Panc1 (cell line): ENCODE results near the gene CABP4. TPM values are rescaled to one million over a fixed set of nuclear protein-coding genes. Genes with fewer than 3 reads are reported as not detected.
A peak's percentile ranks its signal among the peaks of the same experiment; 100 is the strongest.

Experiments
- ATAC-seq: fragments of 200-7000 bp; cut with Tn5 transposase; 2 replicates; pipeline ENCODE4 v1.9.1; 2020; ENCODE audit warnings: mild to moderate bottlenecking, moderate library complexity
- BruUV-seq: library from RNA; stranded (reverse); fragments of 400-500 nt; replicated peaks from 2 replicates; lab custom pipeline; 2021; lab: Mats Ljungman, UMichigan
- CTCF ChIA-PET: fragments of 300-600 bp; sonication (Branson Sonifier 250); formaldehyde crosslinking; loops from one replicate; lab custom pipeline; 2022; ENCODE audit warnings: antibody characterized with exemption; lab: Charles Lee
- POLR2A ChIA-PET: fragments of 300-600 bp; sonication (Branson Sonifier 250); formaldehyde crosslinking; loops from one replicate; lab custom pipeline; 2022; ENCODE audit warnings: antibody characterized with exemption; lab: Charles Lee
- DNase-seq: peaks from one replicate; pipeline ENCODE4 v3.0.0-alpha.2; 2010; ENCODE audit warnings: low read depth, low spot score
- H3K27ac ChIP-seq: 2 replicates; pipeline ENCODE4 v1.5.1; 2011; ENCODE audit warnings: mild to moderate bottlenecking, low read length, inconsistent platforms
- H3K27me3 ChIP-seq: fragments of 200-500 bp; sonication (Bioruptor generic); 2 replicates; pipeline ENCODE4 v1.6.0; 2014; ENCODE audit warnings: low read length, inconsistent platforms; ENCODE audit not compliant: control insufficient read depth, insufficient read depth
- H3K36me3 ChIP-seq: fragments of 200-500 bp; sonication (Bioruptor generic); 2 replicates; pipeline ENCODE4 v1.5.1; 2014; ENCODE audit warnings: inconsistent platforms, mild to moderate bottlenecking, low read length, moderate library complexity; ENCODE audit not compliant: control insufficient read depth, insufficient read depth
- H3K4me1 ChIP-seq: 2 replicates; pipeline ENCODE4 v1.5.1; 2011; ENCODE audit warnings: inconsistent platforms, mild to moderate bottlenecking, low read length, moderate library complexity; ENCODE audit not compliant: control insufficient read depth, insufficient read depth
- H3K4me3 ChIP-seq, 2 experiments: 2 replicates each; pipeline ENCODE4 v1.5.1; 2011 to 2012; ENCODE audit warnings: low read depth in 2 of 2, low read length in 2 of 2, mild to moderate bottlenecking in 2 of 2, inconsistent platforms in 1 of 2, moderate library complexity in 1 of 2
- H3K9me3 ChIP-seq: fragments of 200-500 bp; sonication (Bioruptor generic); 2 replicates; pipeline ENCODE4 v1.5.1; 2014; ENCODE audit warnings: low read depth, mild to moderate bottlenecking, inconsistent platforms, low read length, moderate library complexity; ENCODE audit not compliant: control insufficient read depth, insufficient read depth
- CTCF ChIP-seq: fragments of 450-650 bp; IDR thresholded peaks from 2 replicates; pipeline ENCODE4 v1.5.1; 2017; ENCODE audit warnings: mild to moderate bottlenecking
- POLR2AphosphoS5 ChIP-seq: IDR thresholded peaks from 2 replicates; pipeline ENCODE4 v1.6.1; 2012; ENCODE audit warnings: mild to moderate bottlenecking, low read depth, low read length, moderate library complexity
- REST ChIP-seq, 2 experiments: IDR thresholded peaks; 2 replicates each; pipeline ENCODE4 v1.6.1; 2011 to 2012; ENCODE audit warnings: low read depth in 2 of 2, control low read depth in 1 of 2, low read length in 1 of 2, mild to moderate bottlenecking in 1 of 2, moderate library complexity in 1 of 2; ENCODE audit not compliant: insufficient read depth in 1 of 2
- SIN3A ChIP-seq: IDR thresholded peaks from 2 replicates; pipeline ENCODE4 v1.6.1; 2012; ENCODE audit warnings: low read depth, mild to moderate bottlenecking, low read length, moderate library complexity, borderline replicate concordance; ENCODE audit not compliant: insufficient read depth
- TCF7L2 ChIP-seq: IDR thresholded peaks from 2 replicates; pipeline ENCODE4 v1.6.1; 2011; ENCODE audit warnings: mild to moderate bottlenecking, low read depth, low read length, inconsistent platforms
- in situ Hi-C: cut with HindIII; loops from 2 replicates; pipeline ENCODE4 v1.10.0; 2016; ENCODE audit warnings: low sequenced_read_pairs, low pct_unique_long_range_greater_than_20kb
- intact Hi-C: fragments of 100-400 bp; cut with micrococcal nuclease; formaldehyde crosslinking; loops from one replicate; pipeline ENCODE4 v1.10.0; 2022; ENCODE audit not compliant: unreplicated experiment
- total RNA-seq: library from RNA; stranded (reverse); gene quantifications from one replicate; pipeline ENCODE4 v1.2.1, GENCODE V29; 2021; ENCODE audit not compliant: unreplicated experiment

CABP4 gene
- total RNA-seq, 1 experiment from 2014 or later: not detected

GRCh38 chr11:67466367-67466766 is 11.2 kb downstream of the CABP4 start:
- no peak overlapping the region for H3K4me3 ChIP-seq
- POLR2A ChIA-PET: no interaction called here
- in situ Hi-C loops (no loop called here), intact Hi-C loops (no loop called here)
- H3K4me1 ChIP-seq: peaks cover 43% of the 10 kb centered on the region
- no TSS peak for BruUV-seq
- H3K36me3 ChIP-seq: peaks cover 2% of the 10 kb centered on the region; the same call in 1 of the 2 replicates
- no peak for TF ChIP-seq SIN3A
- TF ChIP-seq POLR2AphosphoS5: no peak
- no peak for TF ChIP-seq REST (IDR thresholded peaks at IDR 0.05; ENCODE audit: insufficient read depth in 1 of 2, low read depth in 2 of 2, low read length in 1 of 2)
- no peak for TF ChIP-seq CTCF
- TF ChIP-seq TCF7L2: no peak
- CTCF ChIA-PET: no interaction called here
- no peak for ATAC-seq
- DNase-seq: no peak
- no peaks in the 10 kb centered on the region for H3K9me3 ChIP-seq
- peak overlapping the region; percentile 52 for H3K27ac ChIP-seq
- H3K27me3 ChIP-seq: no peaks in the 10 kb centered on the region

- Histone ChIP-seq H3K4me3 (no peak overlapping the region), H3K4me1 (peaks cover 43% of the 10 kb centered on the region), H3K36me3 (peaks cover 2% of the 10 kb centered on the region; the same call in 1 of the 2 replicates), H3K9me3 (no peaks in the 10 kb centered on the region), H3K27ac (peak overlapping the region; percentile 52), H3K27me3 (no peaks in the 10 kb centered on the region)
- no peak for ATAC-seq
- ChIA-PET CTCF (no interaction called here), POLR2A (no interaction called here)
- in situ Hi-C loops (no loop called here), intact Hi-C loops (no loop called here)
- no peak for TF ChIP-seq SIN3A
- no peak for TF ChIP-seq POLR2AphosphoS5
- TF ChIP-seq TCF7L2: no peak
- no peak for TF ChIP-seq CTCF
- TF ChIP-seq REST (IDR thresholded peaks at IDR 0.05; ENCODE audit: insufficient read depth in 1 of 2, low read depth in 2 of 2, low read length in 1 of 2): no peak
- BruUV-seq: no TSS peak
- DNase-seq: no peak
Measured at GRCh38 chr11:67466962-67467771, 12.0 kb downstream of the CABP4 start.
